ENCODE data around the gene MICU1. TPM values are rescaled to one million over a fixed set of nuclear protein-coding genes. Genes with fewer than 3 reads are reported as not detected.

Gene MICU1
- total RNA-seq, 1 experiment from 2014 or later: 39.4 TPM

- no TSS peak for BruUV-seq (replicated peaks)
- intact Hi-C loops (cut with micrococcal nuclease): no loop called here
- no peak for ATAC-seq
- ChIA-PET POLR2A (no interaction called here), CTCF (no interaction called here), RAD21 (ENCODE audit: low non-redundant PET in 1 of 2, low total read pairs in 2 of 2, uncharacterized antibody in 2 of 2, unreplicated experiment in 2 of 2) (no interaction called here)
- Histone ChIP-seq H3K4me2 (ENCODE audit: low read length) (no peak overlapping the region), H3K4me1 (ENCODE audit: control insufficient read depth in 1 of 2, insufficient read depth in 2 of 2, low read length in 2 of 2) (peaks cover 0 to 3% of the 10 kb centered on the region in 2 experiments; a peak in 1 of 4 replicates), H2AFZ (ENCODE audit: low read depth, low read length, poor library complexity, severe bottlenecking) (no peak overlapping the region), H3K27ac (ENCODE audit: low read depth, low read length) (no peak overlapping the region), H3K9ac (ENCODE audit: low read length) (no peak overlapping the region), H3K36me3 (ENCODE audit: control insufficient read depth in 1 of 2, insufficient read depth in 2 of 2, low read length in 2 of 2) (no peaks in the 10 kb centered on the region), H3K4me3 (replicated peaks in 1 of 2; ENCODE audit: low read depth in 1 of 2, low read length in 2 of 2) (no peak overlapping the region), H3K9me2 (ENCODE audit: insufficient read depth) (no peaks in the 10 kb centered on the region), H3K9me3 (ENCODE audit: control insufficient read depth in 1 of 2, insufficient read depth in 1 of 2, low read depth in 1 of 2, low read length in 2 of 2) (no peaks in the 10 kb centered on the region), H3K27me3 (ENCODE audit: insufficient read depth, low read length) (no peaks in the 10 kb centered on the region), H4K20me1 (ENCODE audit: insufficient read depth) (no peaks in the 10 kb centered on the region), H3K79me2 (ENCODE audit: insufficient read depth, low read length) (no peaks in the 10 kb centered on the region)
- TF ChIP-seq MAX (IDR thresholded peaks at IDR 0.05): no peak
- TF ChIP-seq CEBPB (IDR thresholded peaks at IDR 0.05; ENCODE audit: low read depth): no peak
- no peak for TF ChIP-seq TCF7L2 (IDR thresholded peaks at IDR 0.05; ENCODE audit: borderline replicate concordance, extremely low read depth, insufficient read depth, insufficient read length)
- no peak for TF ChIP-seq FOSL1 (IDR thresholded peaks at IDR 0.05; ENCODE audit: low read depth)
- TF ChIP-seq SRF (IDR thresholded peaks at IDR 0.05; ENCODE audit: low read depth): no peak
- TF ChIP-seq EZH2phosphoT487 (IDR thresholded peaks at IDR 0.05; ENCODE audit: borderline replicate concordance): no peak
- TF ChIP-seq SIN3A (IDR thresholded peaks at IDR 0.05; ENCODE audit: low read depth): no peak
- no peak for TF ChIP-seq ZNF274 (IDR thresholded peaks at IDR 0.05; ENCODE audit: low read depth, low read length)
- no peak for TF ChIP-seq EZH2 (IDR thresholded peaks at IDR 0.05)
- TF ChIP-seq CTCF (IDR thresholded peaks at IDR 0.05 in 2 of 3, conservative IDR thresholded peaks at IDR 0.05 in 1 of 3; ENCODE audit: borderline replicate concordance in 1 of 3, insufficient read depth in 1 of 3, low read depth in 2 of 3, low read length in 2 of 3): no peak
- no peak for DNase-seq (ENCODE audit: low read depth, low spot score)
Observed at GRCh38 chr10:72638586-72639440, 12.9 kb upstream of the MICU1 start.

All from HCT116 (cell line).